ENCODE data around the gene EYS.

GRCh38 chr6:64121011-64121565, 1585.9 kb downstream of the EYS start:
- no peak for TF ChIP-seq ZNF274 (IDR thresholded peaks at IDR 0.05; ENCODE audit: low read depth, low read length)
- TF ChIP-seq YY1 (IDR thresholded peaks at IDR 0.05; ENCODE audit: insufficient read depth, insufficient read length), result no peak
